HFFc6 (cell line): ENCODE results near the gene SPATA2. TPM values are rescaled to one million over a fixed set of nuclear protein-coding genes. Genes with fewer than 3 reads are reported as not detected.

Experiments
- DNase-seq: peaks from one replicate; pipeline ENCODE4 v3.0.0-alpha.2; 2018
- H3K27ac Mint-ChIP-seq: 2 replicates; pipeline ENCODE4 v1.8.0; 2020; ENCODE audit warnings: mild to moderate bottlenecking, mixed read lengths
- H3K27me3 Mint-ChIP-seq: 2 replicates; pipeline ENCODE4 v1.8.0; 2021; ENCODE audit warnings: mild to moderate bottlenecking, moderate library complexity, mixed read lengths; ENCODE audit not compliant: insufficient read depth
- H3K36me3 Mint-ChIP-seq: 2 replicates; pipeline ENCODE4 v1.8.0; 2021; ENCODE audit warnings: low read depth, mixed read lengths
- H3K4me1 Mint-ChIP-seq: 2 replicates; pipeline ENCODE4 v1.8.0; 2020; ENCODE audit warnings: low read depth, mixed read lengths
- H3K4me3 Mint-ChIP-seq: 2 replicates; pipeline ENCODE4 v1.8.0; 2020; ENCODE audit warnings: mild to moderate bottlenecking, moderate library complexity, mixed read lengths
- H3K9me3 Mint-ChIP-seq: 2 replicates; pipeline ENCODE4 v1.8.0; 2020; ENCODE audit warnings: mild to moderate bottlenecking, mixed read lengths
- CTCF ChIP-seq: fragments of 200-600 bp; sonication (generic); IDR thresholded peaks from 2 replicates; pipeline ENCODE4 v1.5.0; 2021; ENCODE audit warnings: antibody characterized with exemption, mild to moderate bottlenecking
- total RNA-seq, 6 experiments: library from RNA; stranded (reverse); fragmentation: NEBNext Ultra II Directional; extraction: Animal tissue kit (Norgen Biotek cat#: 25700); gene quantifications; 2 replicates in 1 of 6; 3 replicates in 5 of 6; pipeline ENCODE4 v1.2.3, GENCODE V29; 2021

The SPATA2 gene
- total RNA-seq, 6 experiments from 2014 or later, result 6.9 to 8.0 (median 7.2) TPM

GRCh38 chr20:49854190-49854875 lies 61.0 kb downstream of the SPATA2 start:
- H3K9me3 Mint-ChIP-seq, result no peaks in the 10 kb centered on the region
- H3K36me3 Mint-ChIP-seq, result peaks cover 13% of the 10 kb centered on the region
- no peak for TF ChIP-seq CTCF
- H3K4me3 Mint-ChIP-seq, result no peak overlapping the region
- DNase-seq, result no peak
- peaks cover 26% of the 10 kb centered on the region for H3K4me1 Mint-ChIP-seq
- H3K27me3 Mint-ChIP-seq, result no peaks in the 10 kb centered on the region
- peak overlapping the region; percentile 83; the same call in 1 of the 2 replicates for H3K27ac Mint-ChIP-seq

- no peaks in the 10 kb centered on the region for H3K27me3 Mint-ChIP-seq
- H3K9me3 Mint-ChIP-seq, result no peaks in the 10 kb centered on the region
- H3K4me1 Mint-ChIP-seq, result peaks cover 26% of the 10 kb centered on the region
- H3K4me3 Mint-ChIP-seq, result no peak overlapping the region
- H3K36me3 Mint-ChIP-seq, result peaks cover 17% of the 10 kb centered on the region
- H3K27ac Mint-ChIP-seq, result peak overlapping the region; percentile 83
- DNase-seq, result peak; percentile 69
- TF ChIP-seq CTCF, result no peak
Observed at GRCh38 chr20:49853640-49854039, 61.7 kb downstream of the SPATA2 start.

Other genes with a start within 250 kb of the SPATA2 start
- 10 to 100 TPM; 19.7 to 25.0 (median 21.9) TPM for gene B4GALT5, start 201.7 kb downstream of the SPATA2 start, total RNA-seq
- gene SLC9A8, start 102.7 kb downstream of the SPATA2 start, total RNA-seq, result 1 to 10 TPM; 7.1 to 8.0 (median 7.4) TPM
- 10 to 100 TPM; 51.6 to 61.0 (median 56.1) TPM for gene RNF114, start 20.9 kb upstream of the SPATA2 start, total RNA-seq
- gene SNAI1, start 67.5 kb upstream of the SPATA2 start, total RNA-seq, result 1 to 10 TPM; 4.7 to 6.8 (median 5.2) TPM
- 100 to 1,000 TPM; 192 to 242 (median 210) TPM for gene UBE2V1, start 197.6 kb upstream of the SPATA2 start, total RNA-seq
- gene PEDS1, start 238.2 kb upstream of the SPATA2 start, total RNA-seq, result 10 to 100 TPM; 25.8 to 29.8 (median 27.8) TPM